HG03135 (cell line): Measurements from ENCODE around the gene OVOL1.
A peak's percentile ranks its signal among the peaks of the same experiment; 100 is the strongest.

Experiments
- ATAC-seq: cut with Tn5 transposase; IDR thresholded peaks from one replicate; pipeline ENCODE4 v1.9.1; 2021; ENCODE audit warnings: mild to moderate bottlenecking, moderate library complexity; ENCODE audit not compliant: unreplicated experiment

The OVOL1 gene

DNA sequence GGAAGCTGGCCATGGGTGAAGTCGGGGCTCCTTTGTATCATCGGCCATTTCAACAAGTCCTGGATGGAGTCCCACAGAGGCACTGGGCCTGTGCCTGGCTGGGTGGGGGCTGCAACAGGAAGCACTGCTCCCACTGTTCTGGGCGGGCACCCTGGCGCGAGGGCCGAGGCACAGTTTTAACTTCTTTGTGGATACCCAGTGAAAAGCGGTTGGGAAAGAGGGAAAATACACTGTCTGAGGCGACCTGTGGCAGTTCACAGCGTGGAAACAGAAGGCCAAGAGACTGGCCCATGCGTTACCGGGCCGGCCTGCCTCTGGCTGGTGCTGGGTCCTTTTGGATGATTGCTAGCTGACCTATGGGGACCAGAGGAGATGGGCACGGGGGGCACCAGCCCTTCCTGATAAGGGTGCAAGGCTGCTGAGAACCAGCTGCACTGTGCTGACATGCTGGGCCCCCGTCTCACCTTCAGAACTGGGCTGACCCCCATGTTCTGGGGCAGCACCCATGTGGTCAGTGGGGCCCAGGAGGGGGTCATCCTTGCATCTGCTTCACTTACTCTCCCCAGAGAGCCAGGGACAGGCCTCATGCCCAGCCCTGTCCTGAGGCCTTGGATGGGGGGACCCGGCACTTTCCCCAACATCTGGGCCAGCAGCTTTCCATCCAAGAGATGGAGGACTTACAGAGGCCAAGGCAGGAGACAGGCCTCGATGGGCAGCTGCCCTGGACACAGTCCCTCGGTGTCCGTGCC is 4.2 kb downstream of the OVOL1 start:
- no peak for ATAC-seq

- no peak for ATAC-seq
These were observed 4.9 kb downstream of the OVOL1 start for GRCh38 chr11:65791719-65792213.

DNA sequence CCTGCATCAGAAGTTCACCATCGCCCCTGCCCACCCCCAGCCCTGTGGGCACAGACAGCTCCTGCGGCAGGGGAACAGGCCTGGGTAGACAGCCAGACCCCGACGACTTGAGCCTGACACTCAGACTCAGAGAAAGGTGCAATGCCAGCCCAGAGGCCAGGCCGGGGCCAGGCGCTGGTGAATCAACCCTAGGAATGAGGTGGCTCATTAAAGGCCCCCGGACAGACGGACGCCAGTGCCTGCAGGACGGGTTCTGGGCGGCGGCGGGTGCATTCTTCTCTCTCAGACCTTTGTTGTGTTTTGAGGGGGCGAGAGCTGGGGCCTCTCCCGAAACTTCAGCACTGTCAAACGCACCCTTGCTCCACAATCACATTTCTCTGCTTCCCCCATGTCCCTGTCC is 5.6 kb downstream of the OVOL1 start:
- ATAC-seq: no peak

- no peak for ATAC-seq
These were observed 6.3 kb downstream of the OVOL1 start for GRCh38 chr11:65793144-65793581.

DNA sequence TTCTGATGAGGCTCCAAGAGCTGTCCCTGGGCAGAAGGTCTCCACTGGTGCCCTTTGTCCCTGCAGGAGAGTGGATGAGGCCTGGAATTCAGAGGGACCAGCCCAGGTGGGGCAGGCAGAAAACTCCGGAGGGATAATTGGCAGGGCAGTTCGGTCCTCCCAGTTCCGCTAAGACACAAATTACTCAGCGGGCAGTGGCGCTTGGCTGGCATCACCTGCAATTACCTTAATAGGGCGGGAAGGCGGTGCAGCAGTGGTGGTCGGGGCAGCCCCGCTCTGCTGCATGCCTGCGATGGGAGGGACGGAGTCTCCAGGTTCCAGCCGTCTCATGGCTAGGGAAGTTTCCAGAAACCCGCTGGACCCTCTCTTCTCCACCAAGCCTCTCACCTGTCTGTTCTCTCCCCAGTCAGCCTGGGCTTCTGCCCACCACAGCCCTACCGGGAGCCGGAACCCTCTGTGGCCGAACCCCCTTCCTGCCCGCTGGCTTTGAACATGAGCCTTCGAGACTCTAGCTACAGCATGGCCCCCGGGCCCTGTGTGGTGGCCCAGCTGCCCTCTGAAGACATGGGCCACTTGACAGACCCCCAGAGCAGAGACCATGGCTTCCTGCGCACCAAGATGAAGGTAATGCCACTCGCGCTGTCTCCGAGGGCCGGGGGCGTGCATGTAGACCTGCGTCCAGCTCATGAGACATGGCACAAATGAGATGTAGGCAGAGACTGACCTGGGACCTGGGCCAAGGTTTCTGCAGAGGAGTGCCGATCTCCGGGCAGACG is 7.0 kb downstream of the OVOL1 start:
- ATAC-seq: no peak

GRCh38 chr11:65794570-65795510 is 8.0 kb downstream of the OVOL1 start:
- no peak for ATAC-seq

DNA sequence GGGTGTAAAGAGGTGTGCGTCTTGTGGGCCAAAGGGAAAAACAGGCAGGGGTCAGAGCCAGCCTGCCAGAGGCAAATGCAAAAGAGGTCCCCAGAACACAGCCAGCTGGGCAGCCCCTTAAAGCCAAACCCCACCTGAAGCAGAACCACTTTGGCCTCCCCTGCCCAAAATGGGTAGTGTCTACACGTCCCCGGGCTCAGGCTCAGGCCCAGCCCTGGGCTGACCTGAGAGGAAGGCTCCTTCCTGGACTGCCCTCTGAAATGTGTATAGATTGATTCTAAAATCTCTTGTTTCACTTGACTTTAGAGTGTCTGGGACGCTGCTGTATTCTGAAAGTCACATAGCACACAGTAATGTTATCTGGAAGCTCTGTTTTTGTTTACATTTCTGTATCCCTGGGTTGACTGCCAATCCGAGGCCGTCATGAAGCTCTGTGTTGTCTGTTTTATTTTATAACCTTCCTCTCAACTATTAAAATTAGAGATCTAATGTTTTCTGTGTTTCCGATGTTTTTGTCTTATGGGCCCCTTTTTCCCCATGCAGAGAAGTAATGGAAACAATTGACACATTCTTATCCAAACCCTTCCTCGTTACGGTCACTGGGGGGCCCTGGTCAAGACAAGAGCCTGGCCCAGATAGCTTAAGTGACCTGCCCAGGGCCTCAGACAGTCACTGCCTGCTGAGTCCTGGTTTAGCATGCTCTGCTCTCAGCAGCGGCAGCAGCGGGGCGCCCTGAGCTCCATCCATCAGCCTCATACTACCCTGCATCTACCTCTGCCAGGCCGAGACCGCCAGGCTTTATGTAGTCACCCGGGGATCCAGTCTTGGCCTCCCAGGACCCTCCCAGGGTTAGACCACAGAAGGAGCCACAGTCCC is 10.1 kb downstream of the OVOL1 start:
- ATAC-seq: no peak

GRCh38 chr11:65797711-65798110 is 10.8 kb downstream of the OVOL1 start:
- ATAC-seq: no peak

DNA sequence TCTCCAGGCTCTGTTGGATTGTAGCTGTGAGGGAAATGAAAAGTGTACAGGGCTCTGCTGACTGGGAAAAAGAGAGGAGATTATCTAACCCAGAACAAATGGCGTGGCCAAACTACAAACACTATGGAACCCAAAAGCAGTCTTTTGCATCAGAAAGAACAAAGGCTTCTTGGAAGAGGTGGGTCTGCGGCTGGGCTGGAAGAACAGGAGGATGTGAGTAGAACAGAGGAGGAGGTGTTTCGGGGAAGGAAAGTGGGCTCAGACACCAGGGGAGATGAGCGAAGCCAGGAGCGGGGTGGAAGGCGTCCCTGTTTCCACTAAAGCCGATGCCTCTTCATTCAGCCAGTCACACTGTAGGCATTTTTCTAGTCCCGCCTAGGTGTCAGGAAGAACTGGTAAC is 12.0 kb downstream of the OVOL1 start:
- no peak for ATAC-seq

GRCh38 chr11:65801153-65801987 is 14.5 kb downstream of the OVOL1 start:
- ATAC-seq: no peak

- ATAC-seq: peak; percentile 69
These were observed 16.0 kb downstream of the OVOL1 start for GRCh38 chr11:65802841-65803240.

- ATAC-seq: no peak
These were observed 17.1 kb downstream of the OVOL1 start for GRCh38 chr11:65803797-65804492.

- no peak for ATAC-seq
These were observed 20.1 kb downstream of the OVOL1 start for GRCh38 chr11:65806979-65807378.

DNA sequence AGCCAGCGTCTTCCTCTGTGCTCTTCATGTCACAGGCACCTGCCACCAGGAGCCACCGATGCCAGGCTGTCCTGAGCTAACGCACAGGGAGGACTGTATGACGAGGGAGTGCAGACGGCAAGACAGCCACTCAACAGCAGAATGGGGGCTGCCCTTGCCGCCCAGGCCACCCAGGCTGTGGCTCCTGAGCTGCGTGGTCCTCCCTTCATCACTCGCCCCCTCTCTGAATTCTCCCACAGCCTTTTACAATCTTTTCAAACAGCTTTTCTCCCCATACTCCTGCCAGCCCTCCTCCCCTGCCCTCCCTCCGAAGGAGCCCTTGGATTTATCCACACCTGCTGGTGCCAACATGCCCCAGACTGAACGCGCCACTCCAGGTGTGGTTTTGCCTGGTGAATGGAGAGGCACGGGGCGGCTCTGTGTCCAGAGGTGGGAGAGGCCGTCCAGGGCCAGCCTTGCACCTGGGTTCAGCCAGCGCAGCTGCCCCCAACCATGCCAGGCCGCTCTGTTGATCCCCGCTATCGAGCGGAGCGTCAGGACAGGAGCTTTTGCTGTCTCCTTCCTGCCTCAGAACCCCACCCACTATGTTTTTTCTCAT is 22.0 kb downstream of the OVOL1 start:
- ATAC-seq: no peak

DNA sequence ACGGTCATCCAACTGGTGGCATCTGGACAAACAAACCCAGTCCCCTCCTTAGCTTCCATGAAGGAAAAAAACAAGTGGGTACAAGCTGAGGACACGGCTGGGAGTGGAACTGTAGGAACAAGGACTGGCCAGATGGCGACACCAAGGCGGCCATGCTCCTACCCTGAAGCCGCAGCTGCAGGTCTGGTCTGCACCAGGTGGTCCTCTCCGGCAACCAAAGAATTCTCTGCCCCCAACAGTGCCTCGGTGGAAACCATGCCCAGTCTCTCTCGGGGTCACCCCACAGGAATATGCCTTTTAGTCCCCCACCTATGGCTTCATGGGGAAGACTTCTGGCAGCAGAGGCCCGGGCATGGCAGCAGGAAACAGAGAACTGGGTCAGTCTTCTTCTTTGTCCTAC is 22.6 kb downstream of the OVOL1 start:
- no peak for ATAC-seq

DNA sequence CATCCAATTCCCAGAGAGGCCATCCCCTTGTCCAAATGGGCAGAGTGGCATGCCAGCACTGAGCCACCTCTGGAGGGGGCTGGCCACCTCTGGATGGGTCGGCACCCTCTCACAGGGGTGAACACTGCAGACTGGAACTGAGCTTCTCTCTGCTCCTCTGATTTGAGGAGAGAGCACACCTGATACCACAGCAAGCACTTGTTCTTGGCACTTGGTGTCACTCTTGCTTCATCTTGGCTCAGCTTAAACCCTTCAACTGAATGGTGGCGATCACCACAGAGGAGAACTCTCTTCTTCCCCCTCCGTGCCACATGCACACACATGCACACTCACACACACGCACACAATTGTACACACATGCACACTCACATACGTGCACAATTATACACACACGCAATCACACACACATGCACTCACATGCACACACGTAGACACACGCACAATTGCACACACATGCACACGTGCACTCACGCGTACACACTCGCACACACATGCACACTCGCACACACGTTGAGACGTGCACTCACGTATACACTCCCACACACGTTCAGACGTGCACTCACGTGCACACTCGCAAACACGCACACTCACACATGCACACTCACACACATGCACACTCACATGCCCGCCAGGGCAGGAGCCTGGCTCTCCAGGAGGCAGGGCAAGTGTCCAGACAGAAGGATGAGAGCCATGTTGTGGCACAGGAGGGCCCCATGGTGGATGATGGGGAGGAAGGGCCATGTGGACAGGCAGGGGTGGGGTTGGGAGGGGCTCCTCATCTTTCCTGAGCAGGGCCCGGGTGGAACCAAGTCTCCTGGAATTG is 23.4 kb downstream of the OVOL1 start:
- ATAC-seq: no peak

- ATAC-seq: no peak
These were observed 25.1 kb downstream of the OVOL1 start for GRCh38 chr11:65811764-65812475.
